Endothelial cell of umbilical vein (primary cell): ENCODE results near the gene NUPR1. TPM values are rescaled to one million over a fixed set of nuclear protein-coding genes. Genes with fewer than 3 reads are reported as not detected.

Source experiments
- BruUV-seq: library from RNA; stranded (reverse); fragments of 400-500 nt; replicated peaks from 2 replicates; lab custom pipeline; 2021; lab: Mats Ljungman, UMichigan
- CTCF ChIA-PET: fragments of 300-600, 350-600 bp; sonication (Branson Sonifier 250); formaldehyde crosslinking; loops from one replicate; lab custom pipeline; 2021; ENCODE audit warnings: antibody characterized with exemption, inconsistent platforms; lab: Charles Lee
- POLR2A ChIA-PET: fragments of 300-600, 350-600 bp; sonication (Branson Sonifier 250); formaldehyde crosslinking; loops from one replicate; lab custom pipeline; 2021; ENCODE audit warnings: antibody characterized with exemption, inconsistent platforms; lab: Charles Lee
- DNase-seq: peaks from one replicate; pipeline ENCODE4 v3.0.0-alpha.2; 2011; ENCODE audit warnings: low read depth, low spot score
- FAIRE-seq: peaks from 2 replicates; lab custom pipeline; 2011; peaks lifted over from hg19 to GRCh38; lab: Jason Lieb, UNC
- H2AFZ ChIP-seq: 2 replicates; pipeline ENCODE4 v1.6.0; 2012; ENCODE audit warnings: low read depth, low read length, control low read depth, inconsistent platforms
- H3K27ac ChIP-seq: 2 replicates; pipeline ENCODE4 v1.5.1; 2011; ENCODE audit warnings: low read depth, mild to moderate bottlenecking, control low read depth, low read length, moderate library complexity; ENCODE audit not compliant: insufficient read depth
- H3K27me3 ChIP-seq, 2 experiments: 2 replicates each; pipeline versions ENCODE4 v1.6.0 to v1.6.1; 2011; ENCODE audit warnings: low read length in 2 of 2, mixed read lengths in 1 of 2; ENCODE audit not compliant: control insufficient read depth in 2 of 2, insufficient read depth in 2 of 2
- H3K36me3 ChIP-seq, 2 experiments: 2 replicates in 1 of 2; 3 replicates in 1 of 2; pipeline ENCODE4 v1.5.1; 2011; ENCODE audit warnings: low read length in 2 of 2, mild to moderate bottlenecking in 1 of 2, moderate library complexity in 1 of 2; ENCODE audit not compliant: control insufficient read depth in 2 of 2, insufficient read depth in 2 of 2; ENCODE audit errors: extremely low read depth in 1 of 2
- H3K4me1 ChIP-seq: 3 replicates; pipeline ENCODE4 v1.5.1; 2011; ENCODE audit warnings: mild to moderate bottlenecking, low read length; ENCODE audit not compliant: control insufficient read depth, insufficient read depth; ENCODE audit errors: extremely low read depth
- H3K4me2 ChIP-seq: 2 replicates; pipeline ENCODE4 v1.6.1; 2011; ENCODE audit warnings: low read length, control low read depth, mixed read lengths; ENCODE audit not compliant: insufficient read depth
- H3K4me3 ChIP-seq, 3 experiments: fragments of 200-600 bp in 1 of 3; sonication (generic), shearing (Covaris generic) in 1 of 3; replicated peaks in 1 of 3; 2 replicates each; pipeline ENCODE4 v1.5.1; 2011 to 2016; ENCODE audit warnings: control low read depth in 3 of 3, low read length in 3 of 3, mild to moderate bottlenecking in 2 of 3, inconsistent platforms in 1 of 3, low read depth in 1 of 3, moderate library complexity in 1 of 3; ENCODE audit not compliant: insufficient read depth in 1 of 3
- H3K79me2 ChIP-seq: 2 replicates; pipeline ENCODE4 v1.6.0; 2012; ENCODE audit warnings: low read length, inconsistent platforms; ENCODE audit not compliant: control insufficient read depth, insufficient read depth
- H3K9ac ChIP-seq: replicated peaks from 2 replicates; pipeline ENCODE3; 2011; ENCODE audit warnings: low read length, control low read depth; ENCODE audit not compliant: insufficient read depth; ENCODE audit errors: extremely low read depth
- H3K9me1 ChIP-seq: replicated peaks from 3 replicates; pipeline ENCODE4 v1.6.0; 2011; ENCODE audit warnings: mild to moderate bottlenecking, low read length; ENCODE audit not compliant: control insufficient read depth, insufficient read depth; ENCODE audit errors: extremely low read depth
- H3K9me3 ChIP-seq: replicated peaks from 2 replicates; pipeline ENCODE4 v1.5.1; 2012; ENCODE audit warnings: low read length, inconsistent platforms; ENCODE audit not compliant: control insufficient read depth, insufficient read depth
- H4K20me1 ChIP-seq: replicated peaks from 2 replicates; pipeline ENCODE3; 2011; ENCODE audit warnings: mild to moderate bottlenecking, low read length; ENCODE audit not compliant: control insufficient read depth, insufficient read depth; ENCODE audit errors: extremely low read depth
- CTCF ChIP-seq, 2 donors: IDR thresholded peaks; 1 replicate in 1 of 2; 2 replicates in 1 of 2; pipeline ENCODE4 v1.5.1; 2011; ENCODE audit warnings: low read length in 2 of 2, mild to moderate bottlenecking in 2 of 2, moderate library complexity in 2 of 2, control low read depth in 1 of 2, inconsistent platforms in 1 of 2, low read depth in 1 of 2; ENCODE audit not compliant: insufficient read depth in 1 of 2; ENCODE audit errors: extremely low read depth in 1 of 2
- EZH2 ChIP-seq: IDR thresholded peaks from 2 replicates; pipeline ENCODE4 v1.6.1; 2012; ENCODE audit warnings: borderline replicate concordance, low read depth, mild to moderate bottlenecking, moderate library complexity, low read length, inconsistent platforms; ENCODE audit not compliant: severe bottlenecking
- FOS ChIP-seq: IDR thresholded peaks from 2 replicates; pipeline ENCODE4 v1.6.1; 2011; ENCODE audit warnings: mild to moderate bottlenecking, low read length, moderate library complexity, borderline replicate concordance; ENCODE audit not compliant: insufficient read depth
- GATA2 ChIP-seq: IDR thresholded peaks from 2 replicates; pipeline ENCODE4 v1.7.0; 2011; ENCODE audit warnings: low read depth, mild to moderate bottlenecking, moderate library complexity, mixed read lengths, low read length; ENCODE audit not compliant: insufficient read length, insufficient read depth
- JUN ChIP-seq: IDR thresholded peaks from 2 replicates; pipeline ENCODE4 v1.6.1; 2011; ENCODE audit warnings: borderline replicate concordance, low read depth; ENCODE audit not compliant: insufficient read length, insufficient read depth
- MAX ChIP-seq: IDR thresholded peaks from 2 replicates; pipeline ENCODE4 v1.6.1; 2011; ENCODE audit not compliant: insufficient read depth, insufficient read length
- MYC ChIP-seq: IDR thresholded peaks from one replicate; pipeline ENCODE4 v1.6.1; 2011; ENCODE audit warnings: mild to moderate bottlenecking, low read depth, low read length
- POLR2A ChIP-seq: IDR thresholded peaks from 2 replicates; pipeline ENCODE4 v1.6.1; 2012; ENCODE audit warnings: low read depth, mild to moderate bottlenecking, control low read depth, low read length
- POLR2AphosphoS5 ChIP-seq: IDR thresholded peaks from 2 replicates; pipeline ENCODE4 v1.6.1; 2012; ENCODE audit warnings: low read depth, mild to moderate bottlenecking, control low read depth, low read length, moderate library complexity; ENCODE audit not compliant: insufficient read depth
- dilution Hi-C: fragments of 300-500 bp; cut with MboI; formaldehyde crosslinking; loops from one replicate; pipeline ENCODE4 v1.15.0; 2019; ENCODE audit warnings: low sequenced_read_pairs; ENCODE audit not compliant: extremely low pct_ligation_motif_present
- intact Hi-C: fragments of 100-400 bp; cut with micrococcal nuclease; formaldehyde crosslinking; loops from one replicate; pipeline ENCODE4 v1.10.0; 2022
- polyA plus RNA-seq, 4 experiments: library from polyadenylated mRNA; depleted of rRNA in 3 of 4; stranded (reverse) in 3 of 4; unstranded in 1 of 4; fragments of >200 nt; gene quantifications; 2 replicates each; pipeline versions ENCODE4 v1.2.1 to v1.2.3, GENCODE V29; 2011 to 2012; ENCODE audit warnings: missing spikeins in 1 of 4
- total RNA-seq: library from RNA; stranded (reverse); gene quantifications from 2 replicates; pipeline ENCODE4 v1.2.3, GENCODE V29; 2021

NUPR1 gene
- total and polyA plus RNA-seq, 2 donors (not counting 3 experiments of a cell fraction or from before 2014, with no cell fraction given) = 1.8 to 4.9 TPM

- Histone ChIP-seq H3K79me2 (no peaks in the 10 kb centered on the region), H3K9ac (no peak overlapping the region), H3K27ac (no peak overlapping the region), H3K36me3 (no peaks in the 10 kb centered on the region), H2AFZ (no peak overlapping the region), H3K9me3 (no peaks in the 10 kb centered on the region), H3K4me3 (no peak overlapping the region), H3K27me3 (no peaks in the 10 kb centered on the region), H3K9me1 (no peaks in the 10 kb centered on the region), H4K20me1 (no peaks in the 10 kb centered on the region), H3K4me2 (no peak overlapping the region), H3K4me1 (no peaks in the 10 kb centered on the region)
- no peak for FAIRE-seq
- no TSS peak for BruUV-seq
- ChIA-PET POLR2A (no interaction called here), CTCF (no interaction called here)
- dilution Hi-C loops (no loop called here), intact Hi-C loops (no loop called here)
- TF ChIP-seq POLR2A = no peak
- no peak for TF ChIP-seq POLR2AphosphoS5
- TF ChIP-seq MAX = no peak
- no peak for TF ChIP-seq MYC
- TF ChIP-seq EZH2 = no peak
- no peak for TF ChIP-seq FOS
- TF ChIP-seq JUN = no peak
- TF ChIP-seq GATA2 = no peak
- no peak for TF ChIP-seq CTCF (IDR thresholded peaks at IDR 0.05; ENCODE audit: extremely low read depth in 1 of 2, insufficient read depth in 1 of 2, low read depth in 1 of 2, low read length in 2 of 2)
- no peak for DNase-seq
These were observed 40.0 kb downstream of the NUPR1 start for GRCh38 chr16:28498666-28499381.
